Brain microvascular endothelial cell (primary cell): Measurements from ENCODE around the gene MGME1.

Experiments used
- DNase-seq: peaks from one replicate; pipeline ENCODE4 v3.0.0-alpha.2; 2020
- H3K27ac ChIP-seq: fragments of 250-450 bp; sonication (Bioruptor Pico); 2 replicates; pipeline ENCODE4 v1.5.1; 2020; ENCODE audit warnings: mild to moderate bottlenecking, moderate library complexity
- H3K27me3 ChIP-seq: fragments of 250-450 bp; sonication (Bioruptor Pico); replicated peaks from 2 replicates; pipeline ENCODE4 v1.5.1; 2020; ENCODE audit warnings: mild to moderate bottlenecking
- H3K36me3 ChIP-seq: fragments of 250-450 bp; sonication (Bioruptor Pico); replicated peaks from 2 replicates; pipeline ENCODE4 v1.5.1; 2020; ENCODE audit warnings: mild to moderate bottlenecking
- H3K4me3 ChIP-seq: 2 replicates; pipeline ENCODE4 v1.5.1; 2011; ENCODE audit warnings: low read depth, mild to moderate bottlenecking, control low read depth, low read length, moderate library complexity
- CTCF ChIP-seq: IDR thresholded peaks from 2 replicates; pipeline ENCODE4 v1.5.1; 2011; ENCODE audit warnings: low read depth, mild to moderate bottlenecking, moderate library complexity, low read length, control low read depth, inconsistent platforms; ENCODE audit errors: missing control alignments
- in situ Hi-C: cut with HindIII; loops from 2 replicates; pipeline ENCODE4 v1.10.0; 2017; ENCODE audit warnings: low sequenced_read_pairs, low pct_ligation_motif_present

The MGME1 gene

GRCh38 chr20:17934141-17934862, 34.5 kb upstream of the MGME1 start:
- Histone ChIP-seq H3K27me3 (no peaks in the 10 kb centered on the region), H3K4me3 (no peak overlapping the region), H3K27ac (peak overlapping the region; percentile 85), H3K36me3 (no peaks in the 10 kb centered on the region)
- in situ Hi-C loops: no loop called here
- TF ChIP-seq CTCF: no peak
- peak; percentile 83 for DNase-seq

- Histone ChIP-seq H3K4me3 (no peak overlapping the region), H3K36me3 (peaks cover 7% of the 10 kb centered on the region), H3K27ac (no peak overlapping the region), H3K27me3 (no peaks in the 10 kb centered on the region)
- DNase-seq: no peak
- in situ Hi-C loops: no loop called here
- TF ChIP-seq CTCF: no peak
Observed at GRCh38 chr20:17935186-17935585, 33.6 kb upstream of the MGME1 start.

GRCh38 chr20:17935761-17936160, 33.1 kb upstream of the MGME1 start:
- H3K4me3 ChIP-seq: no peak overlapping the region
- no peaks in the 10 kb centered on the region for H3K27me3 ChIP-seq
- H3K27ac ChIP-seq: peak overlapping the region; percentile 77
- TF ChIP-seq CTCF: no peak
- H3K36me3 ChIP-seq: peaks cover 13% of the 10 kb centered on the region
- no peak for DNase-seq
- in situ Hi-C loops: no loop called here

- H3K27ac ChIP-seq: peak overlapping the region; percentile 77
- peaks cover 18% of the 10 kb centered on the region for H3K36me3 ChIP-seq
- peak; percentile 73 for DNase-seq
- no peaks in the 10 kb centered on the region for H3K27me3 ChIP-seq
- no peak overlapping the region for H3K4me3 ChIP-seq
- in situ Hi-C loops: no loop called here
- TF ChIP-seq CTCF: no peak
Observed at GRCh38 chr20:17936286-17936760, 32.5 kb upstream of the MGME1 start.

GRCh38 chr20:17936761-17937732, 31.8 kb upstream of the MGME1 start:
- H3K27ac ChIP-seq: peak overlapping the region; percentile 77
- H3K4me3 ChIP-seq: no peak overlapping the region
- no peak for TF ChIP-seq CTCF
- peak; percentile 79 for DNase-seq
- H3K27me3 ChIP-seq: no peaks in the 10 kb centered on the region
- peaks cover 25% of the 10 kb centered on the region for H3K36me3 ChIP-seq
- in situ Hi-C loops: no loop called here
